Upper lobe of left lung (tissue), 6 donors: ENCODE results near the gene MEMO1. TPM values are rescaled to one million over a fixed set of nuclear protein-coding genes. Genes with fewer than 3 reads are reported as not detected.

Experiments
- ATAC-seq, 2 donors: fragments of 200-7000 bp; cut with Tn5 transposase; one replicate each; pipeline ENCODE4 v1.9.1; 2022; ENCODE audit warnings: mild to moderate bottlenecking in 2 of 2, moderate library complexity in 2 of 2; ENCODE audit not compliant: low FRiP score in 2 of 2
- DNase-seq, 2 donors: peaks; one replicate each; pipeline ENCODE4 v3.0.0-alpha.2; 2019 to 2020
- H3K27ac ChIP-seq, 4 donors: fragments of 200-600 bp; sonication (generic); one replicate each; pipeline ENCODE4 v1.5.1; 2016 to 2019
- H3K27me3 ChIP-seq, 4 donors: fragments of 200-600 bp; sonication (generic); one replicate each; pipeline ENCODE4 v1.5.1; 2017 to 2019
- H3K36me3 ChIP-seq, 4 donors: fragments of 200-600 bp; sonication (generic); one replicate each; pipeline ENCODE4 v1.5.1; 2016 to 2019
- H3K4me1 ChIP-seq, 4 donors: fragments of 200-600 bp; sonication (generic); one replicate each; pipeline ENCODE4 v1.5.1; 2018 to 2019
- H3K4me3 ChIP-seq, 4 donors: fragments of 200-600 bp; sonication (generic); one replicate each; pipeline ENCODE4 v1.5.1; 2017 to 2019; ENCODE audit warnings: mild to moderate bottlenecking in 2 of 4, moderate library complexity in 1 of 4
- H3K9me3 ChIP-seq, 4 donors: fragments of 200-600 bp; sonication (generic); one replicate each; pipeline ENCODE4 v1.5.1; 2018 to 2019
- CTCF ChIP-seq, 6 experiments: fragments of 450-650 bp in 4 of 6; fragments of 200-600 bp in 2 of 6; sonication (generic) in 2 of 6; IDR thresholded peaks; one replicate each; pipeline ENCODE4 v1.5.1; 2016 to 2019; ENCODE audit warnings: antibody characterized with exemption in 6 of 6
- EP300 ChIP-seq, 4 donors: sonication (generic); formaldehyde crosslinking; IDR thresholded peaks; one replicate each; pipeline ENCODE4 v1.5.1; 2017; ENCODE audit warnings: antibody characterized with exemption in 4 of 4, control low read depth in 2 of 4
- POLR2A ChIP-seq, 4 donors: fragments of 450-650 bp; IDR thresholded peaks; one replicate each; pipeline ENCODE4 v1.5.1; 2016 to 2017; ENCODE audit warnings: antibody characterized with exemption in 4 of 4, mild to moderate bottlenecking in 2 of 4
- POLR2AphosphoS5 ChIP-seq, 2 donors: sonication (generic); formaldehyde crosslinking; IDR thresholded peaks; one replicate each; pipeline ENCODE4 v1.5.1; 2017; ENCODE audit warnings: antibody characterized with exemption in 2 of 2
- WGBS, 2 donors: methylation state at CpG; one replicate each; pipeline ENCODE4 v1.1.5; 2017 to 2018; 5-methylcytosine and 5-hydroxymethylcytosine counted together
- total RNA-seq, 6 donors: library from RNA; depleted of rRNA in 4 of 6; stranded (reverse); fragments of >200 nt in 4 of 6; gene quantifications; one replicate each; pipeline versions ENCODE4 v1.1.0 to v1.2.1, GENCODE V29; 2016 to 2021
- donor health status: DM: no; HTN: no; CAD: no; lungs with moderate emphysema.
- donor health status: DM: no; HTN: yes; CAD: no; lungs with severe emphysema.

MEMO1 gene
- total RNA-seq, 6 donors from 2014 or later = 12.7 to 32.3 (median 23.6) TPM

DNA sequence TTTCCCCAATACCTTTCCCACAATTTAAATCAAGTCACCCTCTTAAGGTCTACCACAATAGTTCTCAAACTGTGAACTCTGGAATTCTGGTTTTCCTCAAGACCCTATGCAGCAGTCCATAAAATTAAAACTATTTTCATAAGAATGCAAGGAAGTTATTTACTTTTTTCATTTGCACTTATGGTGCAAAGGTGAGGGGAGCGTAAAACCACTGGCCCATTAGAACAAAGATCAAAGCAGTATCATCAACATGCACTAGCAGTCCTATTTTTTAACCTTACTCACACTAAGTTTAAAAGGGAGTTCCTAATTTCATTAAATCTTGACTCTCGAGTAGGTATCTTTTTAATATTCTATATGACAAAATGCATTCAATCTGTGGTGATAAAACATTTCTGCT is 85.3 kb downstream of the MEMO1 start:
- Histone ChIP-seq H3K4me3 (no peak overlapping the region), H3K27ac (no peak overlapping the region), H3K36me3 (peaks cover 0 to 13% (median 0%) of the 10 kb centered on the region in 4 donors), H3K9me3 (no peaks in the 10 kb centered on the region), H3K27me3 (no peaks in the 10 kb centered on the region), H3K4me1 (no peaks in the 10 kb centered on the region)
- 95 to 100% methylated on average over 2 of the region's 2 CpGs for WGBS, 2 donors
- ATAC-seq (no peak), DNase-seq (no peak)
- TF ChIP-seq POLR2AphosphoS5 (IDR thresholded peaks at IDR 0.05) = no peak
- TF ChIP-seq EP300 (IDR thresholded peaks at IDR 0.05) = no peak
- no peak for TF ChIP-seq POLR2A (IDR thresholded peaks at IDR 0.05)
- no peak for TF ChIP-seq CTCF (IDR thresholded peaks at IDR 0.05)

GRCh38 chr2:31923662-31924061 is 87.1 kb downstream of the MEMO1 start:
- H3K36me3 ChIP-seq = peaks cover 0 to 16% (median 0%) of the 10 kb centered on the region in 4 donors
- TF ChIP-seq CTCF (IDR thresholded peaks at IDR 0.05) (no peak), POLR2AphosphoS5 (IDR thresholded peaks at IDR 0.05) (no peak)
- ATAC-seq (no peak), DNase-seq (no peak)
- H3K4me3 ChIP-seq = no peak overlapping the region
- H3K27ac ChIP-seq = no peak overlapping the region
- H3K4me1 ChIP-seq = no peaks in the 10 kb centered on the region
- no peaks in the 10 kb centered on the region for H3K27me3 ChIP-seq
- no peaks in the 10 kb centered on the region for H3K9me3 ChIP-seq

- no peaks in the 10 kb centered on the region for H3K9me3 ChIP-seq
- TF ChIP-seq POLR2AphosphoS5 (IDR thresholded peaks at IDR 0.05) = no peak
- no peak for TF ChIP-seq EP300 (IDR thresholded peaks at IDR 0.05)
- TF ChIP-seq CTCF (IDR thresholded peaks at IDR 0.05) = no peak
- TF ChIP-seq POLR2A (IDR thresholded peaks at IDR 0.05) = no peak
- 86 to 88% methylated on average over 9 of the region's 9 CpGs for WGBS, 2 donors
- H3K27ac ChIP-seq = no peak overlapping the region
- H3K27me3 ChIP-seq = no peaks in the 10 kb centered on the region
- H3K4me1 ChIP-seq = no peaks in the 10 kb centered on the region
- no peak overlapping the region for H3K4me3 ChIP-seq
- ATAC-seq = no peak
- no peak for DNase-seq
- peaks cover 0 to 16% (median under 1%) of the 10 kb centered on the region in 4 donors for H3K36me3 ChIP-seq
Observed at GRCh38 chr2:31922542-31923408, 88.0 kb downstream of the MEMO1 start.

- H3K27me3 ChIP-seq = no peaks in the 10 kb centered on the region
- H3K4me3 ChIP-seq = no peak overlapping the region
- H3K4me1 ChIP-seq = no peaks in the 10 kb centered on the region
- H3K9me3 ChIP-seq = no peaks in the 10 kb centered on the region
- TF ChIP-seq EP300 (IDR thresholded peaks at IDR 0.05) (no peak), POLR2AphosphoS5 (IDR thresholded peaks at IDR 0.05) (no peak), POLR2A (IDR thresholded peaks at IDR 0.05) (no peak), CTCF (IDR thresholded peaks at IDR 0.05) (no peak)
- no peak for DNase-seq
- H3K36me3 ChIP-seq = peaks cover 0 to 20% (median 2%) of the 10 kb centered on the region in 4 donors
- ATAC-seq = no peak
- H3K27ac ChIP-seq = no peak overlapping the region
- 100% methylated on average over 1 of the region's 1 CpG for WGBS, 2 donors
Observed at GRCh38 chr2:31920962-31921361, 89.8 kb downstream of the MEMO1 start.

- Histone ChIP-seq H3K4me3 (no peak overlapping the region), H3K27me3 (no peaks in the 10 kb centered on the region), H3K27ac (no peak overlapping the region), H3K9me3 (no peaks in the 10 kb centered on the region), H3K4me1 (no peaks in the 10 kb centered on the region), H3K36me3 (peaks cover 0 to 16% (median 2%) of the 10 kb centered on the region in 4 donors)
- ATAC-seq (no peak), DNase-seq (no peak)
- WGBS, 2 donors = 85 to 100% methylated on average over 3 of the region's 3 CpGs
- no peak for TF ChIP-seq CTCF (IDR thresholded peaks at IDR 0.05)
- TF ChIP-seq POLR2A (IDR thresholded peaks at IDR 0.05) = no peak
- no peak for TF ChIP-seq POLR2AphosphoS5 (IDR thresholded peaks at IDR 0.05)
- TF ChIP-seq EP300 (IDR thresholded peaks at IDR 0.05) = no peak
Observed at GRCh38 chr2:31919499-31919898, 91.3 kb downstream of the MEMO1 start.
